ENCODE results near the gene ABLIM1.
A peak's percentile ranks its signal among the peaks of the same experiment; 100 is the strongest.

ABLIM1 gene

GRCh38 chr10:114575417-114576131 is 82.5 kb downstream of the ABLIM1 start:
- no peak for DNase-seq

- no peak for DNase-seq
Measured at GRCh38 chr10:114573330-114574045, 84.6 kb downstream of the ABLIM1 start.

- no peak for DNase-seq
Measured at GRCh38 chr10:114571316-114571999, 86.6 kb downstream of the ABLIM1 start.

GRCh38 chr10:114566064-114566463 is 92.0 kb downstream of the ABLIM1 start:
- no peak for DNase-seq

- no peak for DNase-seq
Measured at GRCh38 chr10:114565066-114565465, 93.0 kb downstream of the ABLIM1 start.

GRCh38 chr10:114561008-114561523 is 97.0 kb downstream of the ABLIM1 start:
- no peak for DNase-seq

- no peak for DNase-seq
Measured at GRCh38 chr10:114560144-114560543, 97.9 kb downstream of the ABLIM1 start.

- DNase-seq, result no peak
Measured at GRCh38 chr10:114559636-114560035, 98.4 kb downstream of the ABLIM1 start.

GRCh38 chr10:114557854-114558253 is 100.2 kb downstream of the ABLIM1 start:
- DNase-seq, result no peak

GRCh38 chr10:114556236-114557122 is 101.6 kb downstream of the ABLIM1 start:
- no peak for DNase-seq

- no peak for DNase-seq
Measured at GRCh38 chr10:114553436-114553835, 104.6 kb downstream of the ABLIM1 start.

- no peak for DNase-seq
Measured at GRCh38 chr10:114552050-114552449, 106.0 kb downstream of the ABLIM1 start.

GRCh38 chr10:114551636-114551972 is 106.5 kb downstream of the ABLIM1 start:
- no peak for DNase-seq

- DNase-seq, result peak; percentile 20 to 75
Measured at GRCh38 chr10:114550756-114551635, 107.1 kb downstream of the ABLIM1 start.

GRCh38 chr10:114548662-114549061 is 109.4 kb downstream of the ABLIM1 start:
- peak in 1 of 2 experiments; percentile 2 for DNase-seq

- DNase-seq, result no peak
Measured at GRCh38 chr10:114547514-114547913, 110.6 kb downstream of the ABLIM1 start.

GRCh38 chr10:114547056-114547455 is 111.0 kb downstream of the ABLIM1 start:
- no peak for DNase-seq

GRCh38 chr10:114545819-114546218 is 112.3 kb downstream of the ABLIM1 start:
- no peak for DNase-seq

- no peak for DNase-seq
Measured at GRCh38 chr10:114545071-114545470, 113.0 kb downstream of the ABLIM1 start.

GRCh38 chr10:114544045-114544659 is 113.9 kb downstream of the ABLIM1 start:
- DNase-seq, result no peak

- no peak for DNase-seq
Measured at GRCh38 chr10:114543456-114543855, 114.6 kb downstream of the ABLIM1 start.
